WTC11 (cell line): Measurements from ENCODE around the gene SDK2. TPM values are rescaled to one million over a fixed set of nuclear protein-coding genes. Genes with fewer than 3 reads are reported as not detected.

Experiments
- ATAC-seq: fragments of 200-7000 bp; cut with Tn5 transposase; 2 replicates; pipeline ENCODE4 v1.10.0; 2021; ENCODE audit warnings: mild to moderate bottlenecking, moderate library complexity
- CTCF ChIA-PET: fragments of 300-600 bp; sonication (Branson Sonifier 250); formaldehyde crosslinking; loops from one replicate; lab custom pipeline; 2021; ENCODE audit warnings: antibody characterized with exemption; lab: Charles Lee
- POLR2A ChIA-PET: fragments of 350-600 bp; sonication (Branson Sonifier 250); formaldehyde crosslinking; loops from one replicate; lab custom pipeline; 2021; ENCODE audit warnings: antibody characterized with exemption; lab: Charles Lee
- DNase-seq: peaks from one replicate; pipeline ENCODE4 v3.0.0; 2021; ENCODE audit warnings: low spot score
- H3K27ac Mint-ChIP-seq: 2 replicates; pipeline ENCODE4 v1.8.0; 2021; ENCODE audit warnings: mixed read lengths
- H3K27me3 Mint-ChIP-seq: 2 replicates; pipeline ENCODE4 v1.8.0; 2021; ENCODE audit warnings: low read depth, mild to moderate bottlenecking, moderate library complexity, mixed read lengths
- H3K36me3 Mint-ChIP-seq: 2 replicates; pipeline ENCODE4 v1.8.0; 2021; ENCODE audit warnings: mixed read lengths
- H3K4me1 Mint-ChIP-seq: 2 replicates; pipeline ENCODE4 v1.8.0; 2022; ENCODE audit warnings: mixed read lengths
- H3K4me3 Mint-ChIP-seq: 2 replicates; pipeline ENCODE4 v1.8.0; 2021; ENCODE audit warnings: mild to moderate bottlenecking, moderate library complexity, mixed read lengths
- H3K9me3 Mint-ChIP-seq: 2 replicates; pipeline ENCODE4 v1.8.0; 2021; ENCODE audit warnings: mixed read lengths
- FOXJ3 ChIP-seq: sonication (generic); formaldehyde crosslinking; IDR thresholded peaks from 2 replicates; pipeline ENCODE4 v1.9.0; 2021; ENCODE audit warnings: missing genetic modification reagents, mild to moderate bottlenecking, borderline replicate concordance
- ZNF121 ChIP-seq: sonication (generic); formaldehyde crosslinking; IDR thresholded peaks from 2 replicates; pipeline ENCODE4 v1.8.0; 2023; ENCODE audit warnings: missing genetic modification reagents
- ZNF423 ChIP-seq: fragments of 250-450 bp; sonication (Bioruptor Pico); IDR thresholded peaks from 2 replicates; pipeline ENCODE4 v2.1.2; 2022; ENCODE audit warnings: mild to moderate bottlenecking, moderate library complexity
- total RNA-seq: library from RNA; stranded (reverse); gene quantifications from 3 replicates; pipeline ENCODE4 v1.2.3, GENCODE V29; 2021
- TF ChIP-seq, protein P1 (sequence below): fragments of 250-450 bp; sonication (Bioruptor Pico); IDR thresholded peaks from 2 replicates; pipeline ENCODE4 v1.9.0; 2021; ENCODE audit warnings: mild to moderate bottlenecking
- TF ChIP-seq, protein P2 (sequence below): sonication (generic); formaldehyde crosslinking; IDR thresholded peaks from 2 replicates; pipeline ENCODE4 v1.8.0; 2023; ENCODE audit warnings: missing genetic modification reagents
- TF ChIP-seq, protein P3 (sequence below): sonication (generic); formaldehyde crosslinking; IDR thresholded peaks from 2 replicates; pipeline ENCODE4 v1.8.0; 2023; ENCODE audit warnings: missing genetic modification reagents, mild to moderate bottlenecking, borderline replicate concordance
- TF ChIP-seq, protein P4 (sequence below): sonication (generic); formaldehyde crosslinking; IDR thresholded peaks from 2 replicates; pipeline ENCODE4 v1.8.0; 2022; ENCODE audit warnings: missing genetic modification reagents
- TF ChIP-seq, protein P5 (sequence below): sonication (generic); formaldehyde crosslinking; IDR thresholded peaks from 2 replicates; pipeline ENCODE4 v1.8.1; 2022; ENCODE audit warnings: mild to moderate bottlenecking, moderate library complexity, missing genetic modification reagents

SDK2 gene
- total RNA-seq, 1 experiment from 2014 or later: 14.8 TPM

DNA sequence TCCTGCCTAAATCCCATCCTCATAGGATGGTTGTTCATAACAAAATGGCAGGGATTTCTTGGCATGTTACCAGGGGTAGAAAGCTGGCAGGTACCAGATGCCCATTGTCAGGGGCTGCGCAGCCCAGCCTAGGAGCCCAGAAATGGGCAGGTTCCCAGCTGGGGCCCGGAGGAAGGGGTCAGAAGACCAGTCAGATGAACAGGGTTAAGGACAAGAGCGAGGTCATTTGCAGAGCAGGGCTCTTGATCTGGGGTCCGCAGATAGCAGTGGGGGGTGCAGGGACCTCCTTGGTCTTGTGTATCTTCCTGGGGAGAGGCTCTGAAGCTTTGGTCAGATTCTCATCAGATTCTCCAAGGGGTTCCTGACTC lies 280.1 kb downstream of the SDK2 start:
- CTCF ChIA-PET: interaction anchor here (1.0 to 8.9 kb wide), 2 partner anchors 53 to 167 kb away, joined by 3 to 66 read pairs; partner anchors contain the start of gene CDC42EP4
- DNase-seq: no peak
- Mint-ChIP-seq H3K27ac (peak overlapping the region; percentile 26; the same call in 1 of the 2 replicates), H3K4me1 (peaks cover 64% of the 10 kb centered on the region), H3K9me3 (no peaks in the 10 kb centered on the region), H3K36me3 (no peaks in the 10 kb centered on the region), H3K27me3 (no peaks in the 10 kb centered on the region), H3K4me3 (no peak overlapping the region)
- POLR2A ChIA-PET: interaction anchor here (2.3 kb wide), 1 partner anchor 53 kb away, joined by 8 read pairs; no protein-coding TSS in a partner anchor
- TF ChIP-seq, protein P1, sequence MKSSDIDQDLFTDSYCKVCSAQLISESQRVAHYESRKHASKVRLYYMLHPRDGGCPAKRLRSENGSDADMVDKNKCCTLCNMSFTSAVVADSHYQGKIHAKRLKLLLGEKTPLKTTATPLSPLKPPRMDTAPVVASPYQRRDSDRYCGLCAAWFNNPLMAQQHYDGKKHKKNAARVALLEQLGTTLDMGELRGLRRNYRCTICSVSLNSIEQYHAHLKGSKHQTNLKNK: no peak
- TF ChIP-seq, protein P2, sequence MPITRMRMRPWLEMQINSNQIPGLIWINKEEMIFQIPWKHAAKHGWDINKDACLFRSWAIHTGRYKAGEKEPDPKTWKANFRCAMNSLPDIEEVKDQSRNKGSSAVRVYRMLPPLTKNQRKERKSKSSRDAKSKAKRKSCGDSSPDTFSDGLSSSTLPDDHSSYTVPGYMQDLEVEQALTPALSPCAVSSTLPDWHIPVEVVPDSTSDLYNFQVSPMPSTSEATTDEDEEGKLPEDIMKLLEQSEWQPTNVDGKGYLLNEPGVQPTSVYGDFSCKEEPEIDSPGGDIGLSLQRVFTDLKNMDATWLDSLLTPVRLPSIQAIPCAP (CRISPR knock-in tag): no peak
- TF ChIP-seq FOXJ3 (CRISPR knock-in tag): no peak
- TF ChIP-seq, protein P3, sequence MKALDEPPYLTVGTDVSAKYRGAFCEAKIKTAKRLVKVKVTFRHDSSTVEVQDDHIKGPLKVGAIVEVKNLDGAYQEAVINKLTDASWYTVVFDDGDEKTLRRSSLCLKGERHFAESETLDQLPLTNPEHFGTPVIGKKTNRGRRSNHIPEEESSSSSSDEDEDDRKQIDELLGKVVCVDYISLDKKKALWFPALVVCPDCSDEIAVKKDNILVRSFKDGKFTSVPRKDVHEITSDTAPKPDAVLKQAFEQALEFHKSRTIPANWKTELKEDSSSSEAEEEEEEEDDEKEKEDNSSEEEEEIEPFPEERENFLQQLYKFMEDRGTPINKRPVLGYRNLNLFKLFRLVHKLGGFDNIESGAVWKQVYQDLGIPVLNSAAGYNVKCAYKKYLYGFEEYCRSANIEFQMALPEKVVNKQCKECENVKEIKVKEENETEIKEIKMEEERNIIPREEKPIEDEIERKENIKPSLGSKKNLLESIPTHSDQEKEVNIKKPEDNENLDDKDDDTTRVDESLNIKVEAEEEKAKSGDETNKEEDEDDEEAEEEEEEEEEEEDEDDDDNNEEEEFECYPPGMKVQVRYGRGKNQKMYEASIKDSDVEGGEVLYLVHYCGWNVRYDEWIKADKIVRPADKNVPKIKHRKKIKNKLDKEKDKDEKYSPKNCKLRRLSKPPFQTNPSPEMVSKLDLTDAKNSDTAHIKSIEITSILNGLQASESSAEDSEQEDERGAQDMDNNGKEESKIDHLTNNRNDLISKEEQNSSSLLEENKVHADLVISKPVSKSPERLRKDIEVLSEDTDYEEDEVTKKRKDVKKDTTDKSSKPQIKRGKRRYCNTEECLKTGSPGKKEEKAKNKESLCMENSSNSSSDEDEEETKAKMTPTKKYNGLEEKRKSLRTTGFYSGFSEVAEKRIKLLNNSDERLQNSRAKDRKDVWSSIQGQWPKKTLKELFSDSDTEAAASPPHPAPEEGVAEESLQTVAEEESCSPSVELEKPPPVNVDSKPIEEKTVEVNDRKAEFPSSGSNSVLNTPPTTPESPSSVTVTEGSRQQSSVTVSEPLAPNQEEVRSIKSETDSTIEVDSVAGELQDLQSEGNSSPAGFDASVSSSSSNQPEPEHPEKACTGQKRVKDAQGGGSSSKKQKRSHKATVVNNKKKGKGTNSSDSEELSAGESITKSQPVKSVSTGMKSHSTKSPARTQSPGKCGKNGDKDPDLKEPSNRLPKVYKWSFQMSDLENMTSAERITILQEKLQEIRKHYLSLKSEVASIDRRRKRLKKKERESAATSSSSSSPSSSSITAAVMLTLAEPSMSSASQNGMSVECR: no peak
- ATAC-seq: no peak

DNA sequence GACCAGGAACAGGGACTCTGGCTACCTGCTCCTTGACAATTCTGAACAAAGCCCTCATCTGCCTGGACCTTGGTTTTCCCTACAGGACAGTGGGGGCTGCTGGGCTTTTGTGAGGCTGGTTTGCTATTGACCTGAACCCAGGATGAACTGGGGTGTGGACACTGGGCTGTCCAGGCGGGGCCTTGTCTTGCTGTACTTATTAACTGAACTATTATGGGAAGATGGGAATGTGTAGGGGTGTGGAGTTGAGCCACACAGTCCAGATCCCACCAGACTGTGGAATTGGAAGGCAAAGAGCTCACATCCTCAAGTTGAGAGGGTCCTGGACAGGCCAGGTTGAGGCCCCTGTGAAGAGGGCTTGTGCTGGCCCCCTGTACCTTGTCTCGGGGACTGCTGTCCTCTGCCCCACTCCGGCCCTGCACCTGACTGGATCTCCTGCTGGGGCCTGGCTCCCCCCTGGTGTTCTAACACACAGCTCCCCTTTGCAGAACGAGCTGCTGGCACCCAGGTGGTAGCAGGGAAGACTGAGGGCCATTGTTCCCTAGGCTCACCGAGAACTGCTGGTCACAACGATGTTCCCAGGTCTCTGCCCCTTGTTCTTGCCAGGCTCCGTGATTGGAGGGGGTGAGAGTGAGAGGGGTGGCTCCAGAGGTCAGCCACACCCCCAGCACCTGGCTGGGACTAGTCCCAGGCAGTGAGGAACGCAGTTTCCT lies 280.6 kb downstream of the SDK2 start:
- DNase-seq (peak; percentile 59), ATAC-seq (peak; percentile 65)
- peaks cover 64% of the 10 kb centered on the region for H3K4me1 Mint-ChIP-seq

More for the DNA sequence above, 280.6 kb downstream of the SDK2 start:
- H3K27me3 Mint-ChIP-seq: no peaks in the 10 kb centered on the region
- no peaks in the 10 kb centered on the region for H3K9me3 Mint-ChIP-seq
- TF ChIP-seq ZNF423 (CRISPR knock-in tag) (peak; percentile 86), ZNF121 (peak; percentile 80)
- TF ChIP-seq, protein P4, sequence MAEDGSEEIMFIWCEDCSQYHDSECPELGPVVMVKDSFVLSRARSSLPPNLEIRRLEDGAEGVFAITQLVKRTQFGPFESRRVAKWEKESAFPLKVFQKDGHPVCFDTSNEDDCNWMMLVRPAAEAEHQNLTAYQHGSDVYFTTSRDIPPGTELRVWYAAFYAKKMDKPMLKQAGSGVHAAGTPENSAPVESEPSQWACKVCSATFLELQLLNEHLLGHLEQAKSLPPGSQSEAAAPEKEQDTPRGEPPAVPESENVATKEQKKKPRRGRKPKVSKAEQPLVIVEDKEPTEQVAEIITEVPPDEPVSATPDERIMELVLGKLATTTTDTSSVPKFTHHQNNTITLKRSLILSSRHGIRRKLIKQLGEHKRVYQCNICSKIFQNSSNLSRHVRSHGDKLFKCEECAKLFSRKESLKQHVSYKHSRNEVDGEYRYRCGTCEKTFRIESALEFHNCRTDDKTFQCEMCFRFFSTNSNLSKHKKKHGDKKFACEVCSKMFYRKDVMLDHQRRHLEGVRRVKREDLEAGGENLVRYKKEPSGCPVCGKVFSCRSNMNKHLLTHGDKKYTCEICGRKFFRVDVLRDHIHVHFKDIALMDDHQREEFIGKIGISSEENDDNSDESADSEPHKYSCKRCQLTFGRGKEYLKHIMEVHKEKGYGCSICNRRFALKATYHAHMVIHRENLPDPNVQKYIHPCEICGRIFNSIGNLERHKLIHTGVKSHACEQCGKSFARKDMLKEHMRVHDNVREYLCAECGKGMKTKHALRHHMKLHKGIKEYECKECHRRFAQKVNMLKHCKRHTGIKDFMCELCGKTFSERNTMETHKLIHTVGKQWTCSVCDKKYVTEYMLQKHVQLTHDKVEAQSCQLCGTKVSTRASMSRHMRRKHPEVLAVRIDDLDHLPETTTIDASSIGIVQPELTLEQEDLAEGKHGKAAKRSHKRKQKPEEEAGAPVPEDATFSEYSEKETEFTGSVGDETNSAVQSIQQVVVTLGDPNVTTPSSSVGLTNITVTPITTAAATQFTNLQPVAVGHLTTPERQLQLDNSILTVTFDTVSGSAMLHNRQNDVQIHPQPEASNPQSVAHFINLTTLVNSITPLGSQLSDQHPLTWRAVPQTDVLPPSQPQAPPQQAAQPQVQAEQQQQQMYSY: no peak
- TF ChIP-seq, protein P5, sequence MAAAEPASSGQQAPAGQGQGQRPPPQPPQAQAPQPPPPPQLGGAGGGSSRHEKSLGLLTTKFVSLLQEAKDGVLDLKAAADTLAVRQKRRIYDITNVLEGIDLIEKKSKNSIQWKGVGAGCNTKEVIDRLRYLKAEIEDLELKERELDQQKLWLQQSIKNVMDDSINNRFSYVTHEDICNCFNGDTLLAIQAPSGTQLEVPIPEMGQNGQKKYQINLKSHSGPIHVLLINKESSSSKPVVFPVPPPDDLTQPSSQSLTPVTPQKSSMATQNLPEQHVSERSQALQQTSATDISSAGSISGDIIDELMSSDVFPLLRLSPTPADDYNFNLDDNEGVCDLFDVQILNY (CRISPR knock-in tag): 0 out of 2 replicates have a peak, but pooled peaks have one; percentile 43
- ChIA-PET CTCF (interaction anchor here (8.9 kb wide), 1 partner anchor 52 kb away, joined by 66 read pairs; the partner anchor contains the start of gene CDC42EP4), POLR2A (interaction anchor here (2.3 kb wide), 1 partner anchor 53 kb away, joined by 8 read pairs; no protein-coding TSS in a partner anchor)
- H3K36me3 Mint-ChIP-seq: no peaks in the 10 kb centered on the region
- peak overlapping the region; percentile 26; the same call in 1 of the 2 replicates for H3K27ac Mint-ChIP-seq
- H3K4me3 Mint-ChIP-seq: no peak overlapping the region
